AML-193 (cell line): ENCODE results near the gene EIF4E3.

Experiments used
- DNase-seq, 2 experiments: peaks; one replicate each; lab custom pipeline; 2025; lab: John Stamatoyannopoulos, UW

Gene EIF4E3

DNA sequence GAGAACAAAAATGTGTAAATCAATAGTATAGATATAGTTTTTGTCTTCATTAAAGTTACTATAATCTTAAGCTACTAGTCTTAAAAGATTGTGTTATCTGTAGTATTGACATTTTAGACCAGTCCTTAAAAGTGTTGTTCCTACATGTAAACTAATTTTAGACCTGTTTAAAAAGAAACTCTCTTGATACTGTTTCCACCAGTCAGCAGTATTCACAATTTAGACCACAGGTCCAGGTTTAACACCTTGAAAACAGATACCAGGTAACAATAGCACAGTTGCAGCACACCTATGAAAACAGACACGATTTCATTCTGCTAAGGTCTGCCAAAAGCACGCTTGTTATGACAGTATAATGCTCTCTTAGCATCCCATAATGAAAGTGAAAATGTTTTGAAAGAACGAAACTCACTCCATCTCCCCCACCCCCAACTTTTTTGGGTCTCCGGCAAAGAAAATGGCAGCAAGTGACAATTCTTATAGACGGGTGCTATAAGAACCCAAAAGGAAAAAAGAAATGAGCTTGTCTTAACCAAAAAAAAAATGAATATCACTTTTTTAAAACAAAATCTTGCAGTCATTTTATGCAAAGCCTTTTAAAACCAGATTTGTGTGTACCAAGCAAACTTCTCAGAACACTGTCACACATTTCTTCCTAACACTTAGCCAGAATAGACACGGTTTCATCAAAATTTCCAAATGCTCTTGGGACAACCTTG, 1.6 kb downstream of the EIF4E3 start:
- peak; percentile 33 to 35 for DNase-seq

DNA sequence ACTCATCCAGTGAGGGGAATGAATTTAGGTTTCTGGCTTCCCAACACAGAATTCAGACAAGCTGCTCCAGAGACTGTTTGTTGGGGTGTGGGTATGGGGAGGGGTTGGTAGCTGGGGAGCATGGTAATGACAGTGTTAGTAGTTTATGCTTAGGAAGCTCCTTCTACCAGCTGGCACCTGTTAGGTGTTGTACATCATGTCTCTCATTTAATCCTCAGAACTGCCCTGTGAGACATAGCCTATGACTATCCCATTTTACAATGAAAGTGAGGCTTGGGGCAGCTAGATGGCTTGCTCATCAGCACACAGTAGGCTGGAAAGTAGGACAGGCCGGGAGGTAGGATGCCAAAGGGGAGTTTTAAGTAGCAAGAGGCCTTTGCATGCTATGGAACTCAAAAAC, 2.5 kb downstream of the EIF4E3 start:
- no peak for DNase-seq

DNA sequence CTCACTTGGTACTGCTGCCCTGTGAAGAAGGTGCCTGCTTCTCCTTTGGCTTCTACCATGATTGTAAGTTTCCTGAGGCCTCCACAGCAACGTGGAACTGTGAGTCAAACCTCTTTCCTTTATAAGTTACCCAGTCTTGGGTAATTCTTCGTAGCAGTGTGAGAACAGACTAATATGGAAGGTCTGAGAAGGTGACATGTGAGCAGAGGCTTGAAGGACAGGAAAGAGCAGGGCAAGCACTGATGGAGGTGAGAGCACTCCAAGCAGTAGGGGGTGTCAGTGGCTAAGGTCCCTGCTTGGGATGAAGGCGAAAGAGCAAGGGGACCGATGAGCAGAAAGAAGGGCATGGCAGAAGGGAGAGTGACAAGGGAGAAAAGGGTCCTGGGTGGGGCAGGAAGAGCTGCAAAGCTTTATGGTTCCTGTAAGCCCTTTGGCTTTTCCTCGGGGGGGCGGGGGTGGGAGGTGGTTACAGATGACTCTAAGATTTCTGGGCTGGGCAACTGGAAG, 3.5 kb downstream of the EIF4E3 start:
- peak; percentile 85 to 92 for DNase-seq

DNA sequence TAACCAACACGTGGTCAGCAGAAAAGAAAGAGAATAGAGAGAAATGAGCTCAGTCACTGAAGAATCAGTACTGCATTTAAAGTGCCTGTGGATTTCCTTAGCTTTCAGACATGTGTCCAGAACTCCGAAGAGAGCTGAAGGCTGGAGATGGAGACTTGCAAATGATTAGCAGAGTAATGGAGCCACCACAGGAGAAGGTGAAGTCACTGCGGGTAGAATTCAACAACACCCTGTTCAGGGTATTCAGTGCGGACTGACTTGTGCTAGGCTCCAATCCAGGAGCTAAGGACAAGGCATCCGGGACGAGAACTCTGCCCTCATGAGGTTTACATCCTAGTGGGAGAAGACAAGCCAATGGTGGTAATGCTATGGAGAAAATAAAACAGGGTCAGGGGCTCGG, 4.2 kb downstream of the EIF4E3 start:
- no peak for DNase-seq

DNA sequence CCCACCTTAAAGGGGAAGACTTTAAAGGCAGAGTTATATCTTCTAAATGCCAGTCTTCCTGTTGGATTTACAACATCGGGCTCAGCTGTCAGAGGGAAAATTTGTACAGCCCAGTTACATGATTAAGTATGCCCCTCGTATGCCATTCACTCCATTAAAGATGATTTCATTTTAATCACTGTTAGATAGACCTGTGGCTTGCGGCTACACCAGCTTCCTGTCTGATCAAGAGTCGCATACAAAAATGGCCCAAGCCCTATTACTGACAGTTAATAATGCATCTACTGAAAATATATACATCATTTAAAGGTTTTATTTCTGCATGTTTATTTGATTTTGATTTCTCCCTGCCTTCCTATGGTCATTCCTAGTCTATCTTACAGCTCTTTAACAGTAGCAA, 7.1 kb downstream of the EIF4E3 start:
- no peak for DNase-seq

DNA sequence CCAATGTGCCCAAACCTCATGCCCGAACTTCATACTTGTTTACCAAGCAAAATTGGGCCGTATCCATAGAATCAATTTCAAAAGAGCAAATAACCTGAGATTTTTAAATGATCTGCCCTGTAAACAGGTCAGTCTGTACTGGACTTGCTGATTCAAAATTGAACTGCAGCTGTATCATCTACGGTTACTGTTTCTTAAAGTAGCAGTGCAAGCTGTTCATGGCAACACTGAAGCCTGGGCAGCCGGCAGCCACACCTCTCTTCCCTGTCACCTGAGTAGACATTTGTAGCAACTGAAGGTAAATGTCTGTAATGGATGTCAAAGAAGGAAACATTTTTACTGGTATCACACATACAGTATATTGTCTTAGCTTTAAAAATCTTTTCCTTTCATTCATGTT, 10.6 kb downstream of the EIF4E3 start:
- DNase-seq: no peak

DNA sequence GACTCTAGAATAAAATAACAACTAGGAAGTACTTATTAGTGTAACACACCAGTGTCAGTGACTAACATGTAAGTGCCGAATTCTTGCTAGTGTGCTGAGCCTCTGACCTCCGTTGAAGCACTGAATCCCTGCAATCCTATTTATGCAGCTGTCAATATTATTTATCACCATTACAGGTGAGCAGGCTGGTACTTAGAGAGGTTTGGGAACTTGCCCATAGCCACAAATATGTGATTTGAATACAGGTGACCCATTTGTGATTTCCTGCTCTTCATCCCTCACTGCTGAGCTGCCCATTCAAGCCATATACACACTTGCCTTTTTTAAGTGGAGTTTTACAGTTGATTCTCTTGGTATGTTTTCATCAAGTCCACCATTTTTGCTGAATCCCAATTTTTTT, 12.2 kb downstream of the EIF4E3 start:
- DNase-seq: no peak

DNA sequence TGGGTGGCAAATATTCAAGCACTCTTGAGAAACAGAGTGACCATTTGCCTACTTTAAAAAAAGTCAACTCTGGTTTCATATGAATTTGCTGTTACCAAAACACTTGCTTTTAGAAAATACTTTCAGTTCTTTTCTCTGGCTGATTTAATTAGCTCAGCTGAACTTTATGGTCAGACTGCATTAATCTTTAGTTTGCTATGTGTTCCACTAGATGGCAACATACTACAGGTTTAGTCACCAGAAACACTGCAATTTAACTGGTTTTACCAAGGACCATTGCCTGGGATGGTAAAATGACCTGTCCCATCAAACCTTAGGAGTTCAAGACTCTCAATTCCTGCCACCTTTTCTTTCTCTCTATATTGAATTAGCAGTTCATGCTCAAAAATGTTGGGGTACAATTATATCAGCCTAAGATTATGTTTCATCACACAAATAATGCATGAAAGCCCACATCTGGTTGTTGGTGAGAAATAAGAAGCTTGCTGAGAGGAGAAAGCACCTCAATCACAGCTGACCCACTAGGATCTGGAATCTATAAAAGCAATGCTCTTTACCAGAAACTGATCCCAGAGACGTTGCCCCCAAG, 14.2 kb downstream of the EIF4E3 start:
- peak; percentile 85 for DNase-seq

DNA sequence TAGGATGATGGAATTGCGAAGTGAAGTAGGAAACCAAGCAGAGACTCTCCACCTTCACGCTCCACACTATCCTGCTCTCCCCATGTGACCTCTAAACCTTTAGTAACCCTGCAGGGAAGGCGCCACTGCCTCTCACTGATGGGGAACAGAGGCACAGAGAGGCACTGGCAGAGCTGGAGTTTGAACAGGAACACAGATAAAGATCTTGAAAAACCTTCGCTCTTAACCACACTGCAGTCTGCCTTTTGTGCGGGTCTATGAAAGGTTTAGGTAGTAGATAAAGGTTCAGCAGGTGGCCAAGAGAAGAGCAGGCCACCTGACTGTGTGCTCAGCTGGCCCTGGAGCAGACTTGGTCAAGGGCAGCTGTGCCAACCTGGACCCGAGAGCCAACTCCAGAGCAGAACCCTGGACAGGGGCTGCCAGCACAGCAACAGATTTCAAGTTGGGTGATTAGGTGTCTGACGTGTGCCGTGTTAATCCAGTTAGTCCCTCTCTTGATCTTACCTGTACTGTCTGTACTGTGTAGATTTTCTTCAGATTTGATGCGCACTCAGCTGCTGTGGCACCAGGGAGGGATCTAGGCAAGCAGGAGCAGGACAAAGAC, 15.2 kb downstream of the EIF4E3 start:
- no peak for DNase-seq

DNA sequence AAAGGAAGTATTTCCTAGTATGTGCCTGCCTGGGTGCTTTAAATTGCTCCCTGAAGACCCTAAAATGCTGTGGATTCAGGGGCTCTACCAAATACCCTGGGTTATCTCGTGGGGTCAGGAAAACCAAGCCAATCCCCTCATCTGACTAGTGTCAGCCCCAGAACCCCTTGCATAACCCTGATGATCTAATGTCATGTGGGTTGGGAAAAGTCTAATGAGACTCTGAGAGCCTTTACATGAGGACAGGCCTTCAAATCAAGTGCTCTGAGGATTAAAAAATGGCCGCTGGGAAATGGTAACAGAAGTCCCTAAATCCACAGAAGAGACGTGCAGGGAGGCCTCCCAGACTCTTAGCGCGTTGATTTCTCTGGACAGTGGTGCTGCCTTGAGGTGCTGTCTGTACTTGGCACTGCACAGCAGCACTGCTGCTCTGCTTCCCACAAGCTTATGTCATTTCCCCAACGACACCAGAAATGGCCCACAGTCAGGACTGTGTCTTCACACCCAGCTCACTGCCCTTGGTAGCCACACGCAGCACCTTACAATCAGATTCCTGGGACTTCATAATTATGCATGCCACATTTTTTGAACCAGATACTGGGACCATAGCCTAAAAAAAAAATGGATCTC, 16.6 kb downstream of the EIF4E3 start:
- no peak for DNase-seq

DNA sequence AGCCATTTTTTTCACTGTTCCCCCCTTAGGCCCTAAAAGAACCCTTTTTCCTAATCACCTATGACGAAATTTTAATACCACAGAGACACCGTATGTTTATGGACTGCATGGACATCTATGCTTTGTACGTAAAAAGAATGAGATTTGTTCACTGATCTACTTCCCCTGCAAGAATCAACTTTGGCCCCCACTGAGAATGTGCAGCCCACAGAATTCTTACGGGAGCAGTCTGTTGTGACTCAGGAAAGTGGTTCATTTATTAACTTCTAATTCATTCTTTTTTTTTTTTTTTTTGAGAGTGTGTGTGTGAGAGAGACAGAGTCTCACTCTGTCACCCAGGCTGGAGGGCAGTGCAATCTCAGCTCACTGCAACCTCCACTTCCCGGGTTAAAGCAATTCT, 17.6 kb downstream of the EIF4E3 start:
- DNase-seq: no peak

DNA sequence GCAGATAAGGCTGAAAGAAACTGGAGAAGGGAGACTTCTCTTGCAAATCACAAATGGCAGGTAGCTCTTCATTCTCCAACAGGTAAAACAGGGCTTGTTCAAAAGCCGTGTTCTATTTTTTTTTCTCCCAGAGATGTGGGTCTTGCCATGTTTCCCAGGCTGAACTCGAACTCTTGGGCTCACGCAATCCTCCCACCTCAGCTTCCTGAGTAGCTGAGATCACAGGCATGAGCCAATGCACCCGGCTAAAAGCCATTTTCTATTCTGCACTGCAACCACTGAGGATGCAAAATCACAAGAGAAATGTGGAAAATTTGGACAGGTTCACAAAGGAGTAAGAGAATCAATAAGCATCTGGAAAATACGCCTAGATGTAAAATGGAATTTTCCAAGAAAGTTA, 19.5 kb downstream of the EIF4E3 start:
- no peak for DNase-seq

DNA sequence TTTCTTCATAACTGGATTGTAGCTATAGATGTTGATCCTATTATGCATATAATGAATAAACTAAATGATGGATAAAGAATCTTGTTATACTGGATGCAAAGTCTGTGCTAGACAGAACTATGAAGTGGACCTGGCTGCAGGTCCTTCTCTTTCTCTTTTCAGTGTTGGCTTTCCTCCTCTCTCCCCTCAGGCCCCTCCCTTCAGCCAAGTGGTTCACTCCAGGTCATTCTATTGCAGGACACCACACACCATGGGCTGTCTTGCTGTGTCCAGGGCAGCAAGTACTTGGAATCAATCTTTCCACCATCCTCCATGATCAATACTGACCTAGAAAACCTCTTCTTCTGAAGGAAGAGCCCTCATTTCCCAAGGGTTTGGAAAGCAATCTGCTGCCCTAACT, 20.3 kb downstream of the EIF4E3 start:
- no peak for DNase-seq

DNA sequence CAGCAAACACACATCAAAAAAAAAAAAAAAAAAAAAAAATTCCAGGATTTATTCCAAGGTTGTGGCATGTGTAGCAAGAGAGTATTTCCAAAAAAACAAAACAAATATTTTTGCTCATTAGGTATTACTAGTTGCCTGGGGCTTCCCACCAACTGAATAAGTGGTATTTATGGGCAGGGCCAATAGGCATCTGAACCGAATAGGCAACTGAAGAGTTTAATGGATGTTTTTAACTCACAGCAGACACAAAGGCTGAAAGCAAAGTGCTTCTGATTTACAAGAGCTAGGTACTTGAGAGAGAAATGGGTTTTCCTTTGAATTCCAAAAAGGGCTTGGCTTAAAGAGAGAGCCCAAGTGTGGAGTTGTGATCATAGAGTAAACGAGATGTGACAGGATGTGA, 21.4 kb downstream of the EIF4E3 start:
- no peak for DNase-seq

DNA sequence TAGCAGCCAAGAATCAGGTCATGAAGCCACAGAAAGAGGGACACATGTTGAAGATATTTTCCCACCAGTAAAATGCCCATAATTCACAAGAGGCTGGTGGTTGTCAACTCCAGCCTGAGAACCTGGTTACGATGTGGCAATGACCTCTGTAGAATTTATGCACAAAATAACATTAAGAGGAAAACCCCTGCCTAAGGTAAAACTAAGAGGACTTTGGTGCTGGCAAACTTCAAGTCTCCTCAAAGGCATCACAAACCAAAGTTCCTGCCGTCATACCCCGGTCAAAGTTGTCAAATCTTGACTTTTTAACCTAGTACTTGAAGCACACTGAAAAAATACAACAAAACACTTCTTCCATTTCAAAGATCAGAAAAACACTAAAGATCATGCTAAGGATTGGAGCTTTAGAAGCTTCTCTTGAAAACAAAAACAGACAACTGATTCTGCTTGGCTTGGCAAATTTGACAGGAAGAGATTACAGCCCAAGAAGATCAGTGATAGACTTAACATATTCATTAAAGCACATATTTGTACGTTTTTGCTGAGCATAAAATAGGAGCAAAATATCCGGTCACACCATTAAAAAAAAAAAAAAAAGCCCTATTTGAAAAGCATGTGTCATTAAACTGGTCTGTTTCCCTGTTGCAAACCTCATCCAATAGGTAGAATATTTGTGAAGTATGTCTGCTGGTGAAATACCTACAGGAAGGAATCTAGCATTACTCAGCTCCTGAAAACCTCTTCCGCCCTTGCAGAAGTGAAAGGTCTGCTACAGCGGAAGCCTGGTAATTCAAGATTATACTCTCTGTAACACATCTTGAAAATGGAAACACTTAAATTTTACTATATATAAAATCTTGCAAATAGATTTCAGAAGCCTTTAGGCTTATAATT, 22.8 kb downstream of the EIF4E3 start:
- peak; percentile 85 to 92 for DNase-seq

DNA sequence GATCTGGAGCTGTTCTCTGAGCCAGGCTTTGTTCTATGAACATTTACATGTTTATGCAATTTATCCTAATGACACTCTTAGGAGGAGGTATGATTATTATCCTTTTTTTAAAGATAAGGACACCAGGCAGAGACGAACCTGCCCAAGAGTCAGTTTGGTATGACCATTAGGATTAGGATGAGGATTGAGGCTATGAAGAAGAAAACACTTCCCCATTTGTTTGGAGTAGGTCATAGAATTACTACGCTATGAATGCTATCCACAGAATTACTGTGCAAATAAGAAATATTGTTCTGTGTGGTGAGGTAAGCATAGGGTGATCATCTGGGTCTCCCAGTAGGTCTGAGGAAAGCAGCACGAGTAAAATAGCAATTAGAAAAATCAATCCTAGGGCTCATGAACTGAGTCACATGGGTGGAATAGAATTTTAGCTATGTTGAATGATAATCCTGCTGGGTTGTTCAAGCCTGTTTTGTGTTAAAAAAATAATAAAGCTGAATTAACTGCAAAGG, 23.9 kb downstream of the EIF4E3 start:
- no peak for DNase-seq

DNA sequence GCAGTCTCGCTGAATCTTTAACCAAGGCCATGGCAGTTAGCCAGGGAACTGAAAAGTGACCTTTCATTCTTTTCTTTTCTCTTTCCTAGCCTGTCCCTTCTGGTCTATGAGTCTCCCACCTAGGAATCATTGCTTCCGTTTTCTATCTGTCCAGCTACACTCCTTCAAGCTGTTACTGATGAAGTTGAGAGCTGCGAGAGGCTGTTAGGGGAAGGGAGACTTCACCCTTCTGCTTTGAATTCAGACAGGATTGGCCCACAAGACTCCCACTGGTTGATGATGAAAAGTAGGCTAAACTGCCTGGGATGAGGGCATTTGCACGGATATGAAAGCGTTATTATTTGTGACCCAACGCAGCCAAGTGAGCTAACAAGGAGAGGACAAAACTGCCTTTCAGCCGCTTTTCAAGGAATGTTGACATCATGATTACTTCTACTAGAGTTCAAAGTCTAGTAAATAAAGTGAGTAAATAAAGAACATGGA, 30.2 kb downstream of the EIF4E3 start:
- DNase-seq: no peak

DNA sequence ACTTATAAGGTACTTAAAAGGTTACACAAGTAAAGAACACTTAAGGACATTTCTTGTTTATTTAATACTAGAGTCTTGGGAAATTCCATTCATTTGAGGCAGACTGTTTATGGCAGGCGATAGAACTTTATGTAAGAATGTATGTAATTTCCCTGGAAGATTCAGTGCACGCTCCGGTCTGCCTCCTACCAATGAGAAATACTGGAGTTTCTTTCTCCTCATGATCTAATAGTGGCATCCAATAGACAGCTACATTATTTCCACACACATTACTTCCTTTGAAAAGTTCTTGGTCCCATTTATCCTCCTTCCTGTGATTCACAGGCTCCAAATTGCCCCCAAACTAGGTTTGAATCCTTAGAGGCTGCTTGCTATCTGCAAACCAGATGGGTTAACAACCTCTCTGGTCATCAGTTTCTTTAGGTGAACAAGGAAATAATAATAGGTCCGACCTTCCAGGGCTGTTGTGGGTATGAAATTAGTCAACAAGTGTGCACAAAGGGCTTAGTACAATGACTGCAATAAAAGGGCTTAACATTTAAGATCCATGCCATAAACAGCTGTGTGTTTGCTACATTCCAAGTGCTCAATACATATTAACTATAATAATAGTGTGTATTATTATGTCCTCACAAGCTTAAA, 30.7 kb downstream of the EIF4E3 start:
- DNase-seq: no peak

DNA sequence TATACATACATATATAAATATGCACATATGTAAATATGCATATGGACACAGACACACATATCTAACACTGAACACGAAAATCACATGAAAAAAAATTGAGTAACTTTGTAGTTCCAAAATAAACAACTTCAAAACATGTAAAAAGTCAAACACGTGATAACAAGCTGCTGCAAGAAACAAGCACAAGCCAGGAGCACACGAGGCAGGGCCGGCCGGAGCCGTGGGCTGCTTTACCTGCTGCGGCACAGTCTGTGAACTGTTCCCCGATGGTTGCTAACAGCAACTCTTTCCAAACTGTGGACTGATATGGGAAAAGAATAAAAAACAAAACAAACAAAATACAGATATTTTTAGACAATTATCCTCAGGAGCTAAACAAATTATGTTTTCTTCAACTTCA, 31.6 kb downstream of the EIF4E3 start:
- DNase-seq: no peak

DNA sequence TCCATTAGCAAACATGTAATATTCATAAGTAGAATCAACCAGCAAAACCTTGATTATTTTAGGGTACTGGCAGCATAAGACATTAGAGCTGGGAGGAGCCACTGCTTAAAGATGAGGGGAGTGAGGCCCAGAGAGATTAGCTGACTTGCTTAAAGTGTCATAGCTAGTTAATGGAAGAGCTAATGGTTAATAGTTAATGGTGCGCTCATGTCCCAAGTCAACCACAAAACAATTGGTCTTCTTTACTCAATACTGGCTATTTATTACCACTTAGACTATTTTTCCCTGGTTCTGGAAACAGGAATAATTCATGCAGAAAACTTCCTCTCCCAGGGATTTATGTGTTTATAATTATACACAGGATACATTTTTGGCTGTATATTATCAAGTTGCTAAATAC, 33.1 kb downstream of the EIF4E3 start:
- DNase-seq: no peak

DNA sequence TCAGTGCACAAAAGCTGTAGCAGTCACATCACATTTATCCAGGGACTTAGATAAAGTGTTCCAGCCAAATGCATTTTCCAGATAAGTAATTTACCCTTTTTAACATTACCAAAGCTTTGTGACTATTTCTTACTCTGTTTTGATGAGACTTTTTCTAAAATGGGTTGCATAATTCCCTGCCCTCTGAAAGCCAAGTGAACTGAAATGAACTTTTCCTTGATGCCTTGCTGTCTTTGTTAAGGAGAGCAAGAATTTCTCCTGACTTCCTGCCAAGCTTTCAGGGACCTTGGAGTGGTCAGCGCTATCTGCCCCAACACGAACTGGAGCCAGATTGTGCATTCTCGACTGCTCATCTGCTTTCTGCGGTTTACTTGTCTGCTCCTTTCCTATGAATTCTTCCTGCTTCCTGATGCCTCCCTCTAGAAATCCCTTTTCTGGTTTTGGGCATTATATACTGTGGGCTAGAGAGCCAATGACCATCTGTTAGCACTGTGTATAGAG, 34.8 kb downstream of the EIF4E3 start:
- DNase-seq: no peak
